ENCODE measurements around the gene RCAN1.

The RCAN1 gene

GRCh38 chr21:34582506-34583150, 32.3 kb downstream of the RCAN1 start:
- TF ChIP-seq CTCF (conservative IDR thresholded peaks at IDR 0.05; ENCODE audit: low read depth, low read length) = peak; percentile 81
- H3K4me3 ChIP-seq (ENCODE audit: low read depth, low read length) = no peak overlapping the region
- DNase-seq (ENCODE audit: low read depth) = peak; percentile 81

GRCh38 chr21:34580181-34580700, 34.7 kb downstream of the RCAN1 start:
- TF ChIP-seq CTCF (conservative IDR thresholded peaks at IDR 0.05; ENCODE audit: low read depth, low read length) = no peak
- no peak overlapping the region for H3K4me3 ChIP-seq (ENCODE audit: low read depth, low read length)
- DNase-seq (ENCODE audit: low read depth) = no peak

GRCh38 chr21:34579411-34579810, 35.5 kb downstream of the RCAN1 start:
- DNase-seq (ENCODE audit: low read depth) = peak; percentile 23
- H3K4me3 ChIP-seq (ENCODE audit: low read depth, low read length) = no peak overlapping the region
- no peak for TF ChIP-seq CTCF (conservative IDR thresholded peaks at IDR 0.05; ENCODE audit: low read depth, low read length)

GRCh38 chr21:34576041-34576511, 38.8 kb downstream of the RCAN1 start:
- TF ChIP-seq CTCF (conservative IDR thresholded peaks at IDR 0.05; ENCODE audit: low read depth, low read length) = no peak
- H3K4me3 ChIP-seq (ENCODE audit: low read depth, low read length) = no peak overlapping the region
- no peak for DNase-seq (ENCODE audit: low read depth)

- DNase-seq (ENCODE audit: low read depth) = no peak
- no peak overlapping the region for H3K4me3 ChIP-seq (ENCODE audit: low read depth, low read length)
- no peak for TF ChIP-seq CTCF (conservative IDR thresholded peaks at IDR 0.05; ENCODE audit: low read depth, low read length)
These were observed 40.0 kb downstream of the RCAN1 start for GRCh38 chr21:34574601-34575529.

GRCh38 chr21:34571994-34572393, 42.9 kb downstream of the RCAN1 start:
- no peak overlapping the region for H3K4me3 ChIP-seq (ENCODE audit: low read depth, low read length)
- TF ChIP-seq CTCF (conservative IDR thresholded peaks at IDR 0.05; ENCODE audit: low read depth, low read length) = no peak
- DNase-seq (ENCODE audit: low read depth) = no peak
